Psoas muscle (tissue), 8 donors: ENCODE results near the gene MAST4. TPM values are rescaled to one million over a fixed set of nuclear protein-coding genes. Genes with fewer than 3 reads are reported as not detected.

Source experiments
- ATAC-seq, 4 donors: fragments of 200-7000 bp; cut with Tn5 transposase; one replicate each; pipeline ENCODE4 v1.9.1; 2020; ENCODE audit warnings: moderate library complexity in 3 of 4, mild to moderate bottlenecking in 2 of 4
- DNase-seq, 2 donors: peaks; one replicate each; pipeline ENCODE4 v3.0.0-alpha.2; 2020
- H3K27ac ChIP-seq: fragments of 200-600 bp; one replicate; pipeline ENCODE4 v1.8.0; 2022
- H3K27me3 ChIP-seq, 3 donors: fragments of 200-600 bp in 1 of 3; one replicate each; pipeline versions ENCODE4 v1.6.1 to v1.8.0; 2013 to 2022; ENCODE audit warnings: low read length in 2 of 3, mild to moderate bottlenecking in 2 of 3, moderate library complexity in 1 of 3; ENCODE audit not compliant: insufficient read depth in 3 of 3
- H3K36me3 ChIP-seq, 2 donors: fragments of 200-600 bp in 1 of 2; one replicate each; pipeline versions ENCODE4 v1.6.1 to v1.8.0; 2013 to 2022; ENCODE audit warnings: low read depth in 1 of 2, mild to moderate bottlenecking in 1 of 2, moderate library complexity in 1 of 2; ENCODE audit not compliant: insufficient read depth in 1 of 2
- H3K4me1 ChIP-seq: fragments of 200-600 bp; one replicate; pipeline ENCODE4 v1.8.0; 2022
- H3K4me3 ChIP-seq: fragments of 200-600 bp; one replicate; pipeline ENCODE4 v1.8.0; 2022; ENCODE audit warnings: mild to moderate bottlenecking
- H3K9me3 ChIP-seq: fragments of 200-600 bp; one replicate; pipeline ENCODE4 v1.8.0; 2022
- CTCF ChIP-seq: fragments of 200-600 bp; IDR thresholded peaks from one replicate; pipeline ENCODE4 v1.8.0; 2022; ENCODE audit warnings: antibody characterized with exemption
- WGBS, 3 donors: extraction: QIAGEN DNeasy Blood & Tissue Kit; methylation state at CpG; one replicate each; pipeline versions ENCODE4 v1.1.6 to v1.1.7; 2013; 5-methylcytosine and 5-hydroxymethylcytosine counted together
- intact Hi-C, 2 donors: fragments of 100-400 bp; cut with DNase I; formaldehyde crosslinking; loops; one replicate each; pipeline versions ENCODE4 v1.11.0 to v1.14.2; 2022
- polyA plus RNA-seq, 3 donors: library from polyadenylated mRNA; stranded (reverse); fragments of 200-250 nt; gene quantifications; one replicate each; pipeline ENCODE4 v1.2.3, GENCODE V29; 2013
- total RNA-seq, 4 donors: library from RNA; stranded (reverse); fragmentation: NEBNext Ultra II Directional in 2 of 4; extraction: Animal tissue kit (Norgen Biotek cat#: 25700) in 2 of 4; gene quantifications; one replicate each; pipeline versions ENCODE4 v1.2.1 to v1.2.4, GENCODE V29; 2021 to 2023
- donor health status: healthy with polysubstance abuse.
- donor health status: DM: no; HTN: no; CAD: no; lungs with moderate emphysema.
- donor health status: Bipolar disorder and iron deficiency.
- donor health status: healthy.
- donor health status: DM: yes; HTN: yes; CAD: no.
- donor health status: DM: no; HTN: no; CAD: no.
- donor health status: DM: no; HTN: no; CAD: no.
- donor health status: DM: yes; HTN: yes; CAD: no.

MAST4 gene
- total and polyA plus RNA-seq, 7 donors: 3.2 to 123 (median 12.1) TPM

- intact Hi-C loops: no loop called here
- DNase-seq (no peak), ATAC-seq (no peak)
- Histone ChIP-seq H3K27ac (no peak overlapping the region), H3K4me1 (peaks cover 6% of the 10 kb centered on the region), H3K27me3 (no peaks in the 10 kb centered on the region), H3K36me3 (no peaks in the 10 kb centered on the region), H3K9me3 (no peaks in the 10 kb centered on the region), H3K4me3 (no peak overlapping the region)
- 40 to 43% (median 43%) methylated on average over 7 of the region's 7 CpGs for WGBS, 3 donors
- TF ChIP-seq CTCF: no peak
These were observed 364.4 kb downstream of the MAST4 start for GRCh38 chr5:66960369-66961137.

GRCh38 chr5:66963559-66963971 lies 367.4 kb downstream of the MAST4 start:
- no peak overlapping the region for H3K27ac ChIP-seq
- H3K27me3 ChIP-seq: no peaks in the 10 kb centered on the region
- H3K4me1 ChIP-seq: peaks cover 6% of the 10 kb centered on the region
- ATAC-seq (peak in 3 of 4 donors; percentile 19 to 35 (median 27)), DNase-seq (no peak)
- no peak for TF ChIP-seq CTCF
- H3K36me3 ChIP-seq: no peaks in the 10 kb centered on the region
- H3K9me3 ChIP-seq: no peaks in the 10 kb centered on the region
- 38 to 63% (median 48%) methylated on average over 1 of the region's 1 CpG for WGBS, 3 donors
- no peak overlapping the region for H3K4me3 ChIP-seq
- intact Hi-C loops: no loop called here

GRCh38 chr5:66966439-66966838 lies 370.2 kb downstream of the MAST4 start:
- no peak for ATAC-seq
- intact Hi-C loops: no loop called here
- no peak overlapping the region for H3K27ac ChIP-seq

GRCh38 chr5:66967102-66967501 lies 370.9 kb downstream of the MAST4 start:
- WGBS, 3 donors: 80 to 85% (median 81%) methylated on average over 3 of the region's 3 CpGs
- no peak for TF ChIP-seq CTCF
- H3K27me3 ChIP-seq: no peaks in the 10 kb centered on the region
- no peak overlapping the region for H3K4me3 ChIP-seq
- H3K9me3 ChIP-seq: no peaks in the 10 kb centered on the region
- ATAC-seq (peak in 1 of 4 donors; percentile 19), DNase-seq (no peak)
- H3K27ac ChIP-seq: no peak overlapping the region
- H3K36me3 ChIP-seq: no peaks in the 10 kb centered on the region
- intact Hi-C loops: no loop called here
- H3K4me1 ChIP-seq: no peaks in the 10 kb centered on the region

More at GRCh38 chr5:66966439-66966838, 370.2 kb downstream of the MAST4 start:
- H3K36me3 ChIP-seq: no peaks in the 10 kb centered on the region
- H3K27me3 ChIP-seq: no peaks in the 10 kb centered on the region
- DNase-seq: no peak
- TF ChIP-seq CTCF: no peak
- H3K9me3 ChIP-seq: no peaks in the 10 kb centered on the region
- H3K4me3 ChIP-seq: no peak overlapping the region
- H3K4me1 ChIP-seq: no peaks in the 10 kb centered on the region

GRCh38 chr5:66967826-66968262 lies 371.7 kb downstream of the MAST4 start:
- Histone ChIP-seq H3K27me3 (no peaks in the 10 kb centered on the region), H3K9me3 (no peaks in the 10 kb centered on the region), H3K4me3 (no peak overlapping the region), H3K4me1 (no peaks in the 10 kb centered on the region), H3K27ac (no peak overlapping the region), H3K36me3 (no peaks in the 10 kb centered on the region)
- ATAC-seq: no peak
- DNase-seq: no peak
- intact Hi-C loops: no loop called here
- 60 to 74% (median 65%) methylated on average over 4 of the region's 4 CpGs for WGBS, 3 donors
- no peak for TF ChIP-seq CTCF
